SK-N-SH treated with all-trans-retinoic acid at 6 μM for 48 hours (cell line): ENCODE results near the gene RYR1.

Experiments
- ATAC-seq: fragments of 200-7000 bp; cut with Tn5 transposase; 3 replicates; pipeline ENCODE4 v1.9.1; 2020; ENCODE audit warnings: mild to moderate bottlenecking, moderate library complexity
- ARNTL ChIP-seq: fragments of 450-650 bp; formaldehyde crosslinking; IDR thresholded peaks from 2 replicates; pipeline ENCODE4 v1.5.0; 2020; ENCODE audit warnings: low read depth, mild to moderate bottlenecking, moderate library complexity, borderline replicate concordance
- BACH2 ChIP-seq: fragments of 250-450 bp; sonication (Bioruptor Pico); IDR thresholded peaks from 2 replicates; pipeline ENCODE4 v1.9.0; 2021; ENCODE audit warnings: mild to moderate bottlenecking, borderline replicate concordance
- CSDC2 ChIP-seq: fragments of 250-450 bp; sonication (Bioruptor Pico); IDR thresholded peaks from 2 replicates; pipeline ENCODE4 v1.5.0; 2020; ENCODE audit warnings: mild to moderate bottlenecking, moderate library complexity
- ESRRG ChIP-seq: fragments of 250-450 bp; sonication (Bioruptor Pico); IDR thresholded peaks from 2 replicates; pipeline ENCODE4 v1.6.1; 2021; ENCODE audit warnings: mild to moderate bottlenecking
- GLIS3 ChIP-seq: fragments of 250-450 bp; sonication (Bioruptor Pico); IDR thresholded peaks from 2 replicates; pipeline ENCODE4 v1.5.0; 2020; ENCODE audit warnings: mild to moderate bottlenecking, moderate library complexity
- ISL1 ChIP-seq: fragments of 250-450 bp; sonication (Bioruptor Pico); IDR thresholded peaks from 2 replicates; pipeline ENCODE4 v2.1.2; 2022; ENCODE audit warnings: mild to moderate bottlenecking, moderate library complexity
- OSR1 ChIP-seq: fragments of 250-450 bp; sonication (Bioruptor Pico); IDR thresholded peaks from 2 replicates; pipeline ENCODE4 v1.8.0; 2022; ENCODE audit warnings: moderate library complexity, mild to moderate bottlenecking, inconsistent platforms
- PPARA ChIP-seq: fragments of 250-450 bp; sonication (Bioruptor Pico); IDR thresholded peaks from 2 replicates; pipeline ENCODE4 v1.5.0; 2020; ENCODE audit warnings: mild to moderate bottlenecking, borderline replicate concordance
- RARB ChIP-seq: fragments of 250-450 bp; sonication (Bioruptor Pico); IDR thresholded peaks from 2 replicates; pipeline ENCODE4 v1.8.0; 2021; ENCODE audit warnings: mild to moderate bottlenecking, moderate library complexity
- SNAI2 ChIP-seq: fragments of 250-450 bp; sonication (Bioruptor Pico); IDR thresholded peaks from 2 replicates; pipeline ENCODE4 v1.5.0; 2020; ENCODE audit warnings: mild to moderate bottlenecking, moderate library complexity
- TCF4 ChIP-seq: fragments of 250-450 bp; sonication (Bioruptor Pico); IDR thresholded peaks from 2 replicates; pipeline ENCODE4 v1.8.0; 2021; ENCODE audit warnings: mild to moderate bottlenecking, moderate library complexity, borderline replicate concordance
- TOX ChIP-seq: fragments of 250-450 bp; sonication (Bioruptor Pico); IDR thresholded peaks from 2 replicates; pipeline ENCODE4 v1.8.0; 2021; ENCODE audit warnings: mild to moderate bottlenecking, moderate library complexity, borderline replicate concordance
- ZC3H10 ChIP-seq: fragments of 250-450 bp; sonication (Bioruptor Pico); IDR thresholded peaks from 2 replicates; pipeline ENCODE4 v1.5.1; 2021; ENCODE audit warnings: mild to moderate bottlenecking, moderate library complexity
- ZFP3 ChIP-seq: fragments of 250-450 bp; sonication (Bioruptor Pico); IDR thresholded peaks from 2 replicates; pipeline ENCODE4 v1.5.0; 2020; ENCODE audit warnings: mild to moderate bottlenecking, moderate library complexity
- ZFP30 ChIP-seq: fragments of 450-650 bp; formaldehyde crosslinking; IDR thresholded peaks from 2 replicates; pipeline ENCODE4 v1.5.0; 2022; ENCODE audit warnings: mild to moderate bottlenecking, moderate library complexity
- ZNF565 ChIP-seq: fragments of 450-650 bp; formaldehyde crosslinking; conservative IDR thresholded peaks from 2 replicates; pipeline ENCODE4 v1.5.0; 2020; ENCODE audit warnings: low read depth, mild to moderate bottlenecking, moderate library complexity
- ZNF70 ChIP-seq: fragments of 450-650 bp; formaldehyde crosslinking; IDR thresholded peaks from 2 replicates; pipeline ENCODE4 v1.5.0; 2020; ENCODE audit warnings: mild to moderate bottlenecking, moderate library complexity
- ZNF8 ChIP-seq: fragments of 450-650 bp; formaldehyde crosslinking; IDR thresholded peaks from 2 replicates; pipeline ENCODE4 v1.5.0; 2020; ENCODE audit warnings: mild to moderate bottlenecking, moderate library complexity
- TF ChIP-seq, protein P1 (sequence below): fragments of 250-450 bp; sonication (Bioruptor Pico); IDR thresholded peaks from 2 replicates; pipeline ENCODE4 v1.5.1; 2021; ENCODE audit warnings: mild to moderate bottlenecking, moderate library complexity
- TF ChIP-seq, protein P2 (sequence below): fragments of 250-450 bp; sonication (Bioruptor Pico); IDR thresholded peaks from 2 replicates; pipeline ENCODE4 v1.5.0; 2020; ENCODE audit warnings: mild to moderate bottlenecking, moderate library complexity
- TF ChIP-seq, protein P3 (sequence below): fragments of 250-450 bp; sonication (Bioruptor Pico); IDR thresholded peaks from 2 replicates; pipeline ENCODE4 v1.5.1; 2020; ENCODE audit warnings: low read depth, mild to moderate bottlenecking, moderate library complexity
- TF ChIP-seq, protein P4 (sequence below): fragments of 250-450 bp; sonication (Bioruptor Pico); IDR thresholded peaks from 2 replicates; pipeline ENCODE4 v1.8.0; 2021; ENCODE audit warnings: low read depth, mild to moderate bottlenecking, moderate library complexity, borderline replicate concordance

RYR1 gene

DNA sequence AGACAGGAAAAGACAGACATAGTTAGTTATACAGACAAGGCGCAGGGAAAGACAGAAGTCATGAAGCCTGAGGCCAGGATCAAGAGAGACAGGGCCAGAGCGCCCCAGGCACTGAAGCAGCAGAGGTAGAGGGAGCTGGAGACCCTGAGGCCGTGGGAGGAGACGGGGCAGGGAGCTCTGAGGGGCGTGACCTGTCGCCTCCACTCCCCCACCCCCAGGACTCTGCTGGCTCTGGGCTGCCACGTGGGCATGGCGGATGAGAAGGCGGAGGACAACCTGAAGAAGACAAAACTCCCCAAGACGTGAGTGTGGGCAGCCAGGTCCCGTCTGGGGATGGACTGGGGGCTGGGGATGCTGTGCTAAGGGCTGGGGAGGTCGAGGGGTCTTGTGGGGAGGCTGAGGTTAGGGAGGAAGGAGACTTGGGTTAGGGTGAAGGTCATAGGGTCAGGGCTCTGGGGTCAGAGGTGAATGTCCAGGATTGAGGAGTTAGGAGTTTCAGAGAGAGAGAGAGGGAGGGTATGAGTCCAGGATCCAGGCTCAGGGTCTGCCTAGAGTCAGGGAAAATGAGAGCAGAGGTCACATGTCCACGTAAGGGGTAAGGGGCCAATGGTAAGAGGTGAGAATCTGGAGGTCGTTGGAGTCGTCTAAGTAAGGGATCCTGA lies 31.1 kb downstream of the RYR1 start:
- TF ChIP-seq, protein P1, sequence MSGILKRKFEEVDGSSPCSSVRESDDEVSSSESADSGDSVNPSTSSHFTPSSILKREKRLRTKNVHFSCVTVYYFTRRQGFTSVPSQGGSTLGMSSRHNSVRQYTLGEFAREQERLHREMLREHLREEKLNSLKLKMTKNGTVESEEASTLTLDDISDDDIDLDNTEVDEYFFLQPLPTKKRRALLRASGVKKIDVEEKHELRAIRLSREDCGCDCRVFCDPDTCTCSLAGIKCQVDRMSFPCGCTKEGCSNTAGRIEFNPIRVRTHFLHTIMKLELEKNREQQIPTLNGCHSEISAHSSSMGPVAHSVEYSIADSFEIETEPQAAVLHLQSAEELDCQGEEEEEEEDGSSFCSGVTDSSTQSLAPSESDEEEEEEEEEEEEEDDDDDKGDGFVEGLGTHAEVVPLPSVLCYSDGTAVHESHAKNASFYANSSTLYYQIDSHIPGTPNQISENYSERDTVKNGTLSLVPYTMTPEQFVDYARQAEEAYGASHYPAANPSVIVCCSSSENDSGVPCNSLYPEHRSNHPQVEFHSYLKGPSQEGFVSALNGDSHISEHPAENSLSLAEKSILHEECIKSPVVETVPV (CRISPR knock-in tag), result no peak
- TF ChIP-seq TCF4 (CRISPR knock-in tag) (no peak), ZC3H10 (no peak), ESRRG (CRISPR knock-in tag) (no peak), ZNF8 (no peak), ZNF70 (CRISPR knock-in tag) (no peak), ZFP3 (CRISPR knock-in tag) (no peak), CSDC2 (CRISPR knock-in tag) (no peak), OSR1 (CRISPR knock-in tag) (no peak), SNAI2 (CRISPR knock-in tag) (no peak), ARNTL (CRISPR knock-in tag) (no peak), RARB (CRISPR knock-in tag) (no peak), ISL1 (CRISPR knock-in tag) (no peak), ZNF565 (CRISPR knock-in tag) (no peak)
- TF ChIP-seq, protein P2, sequence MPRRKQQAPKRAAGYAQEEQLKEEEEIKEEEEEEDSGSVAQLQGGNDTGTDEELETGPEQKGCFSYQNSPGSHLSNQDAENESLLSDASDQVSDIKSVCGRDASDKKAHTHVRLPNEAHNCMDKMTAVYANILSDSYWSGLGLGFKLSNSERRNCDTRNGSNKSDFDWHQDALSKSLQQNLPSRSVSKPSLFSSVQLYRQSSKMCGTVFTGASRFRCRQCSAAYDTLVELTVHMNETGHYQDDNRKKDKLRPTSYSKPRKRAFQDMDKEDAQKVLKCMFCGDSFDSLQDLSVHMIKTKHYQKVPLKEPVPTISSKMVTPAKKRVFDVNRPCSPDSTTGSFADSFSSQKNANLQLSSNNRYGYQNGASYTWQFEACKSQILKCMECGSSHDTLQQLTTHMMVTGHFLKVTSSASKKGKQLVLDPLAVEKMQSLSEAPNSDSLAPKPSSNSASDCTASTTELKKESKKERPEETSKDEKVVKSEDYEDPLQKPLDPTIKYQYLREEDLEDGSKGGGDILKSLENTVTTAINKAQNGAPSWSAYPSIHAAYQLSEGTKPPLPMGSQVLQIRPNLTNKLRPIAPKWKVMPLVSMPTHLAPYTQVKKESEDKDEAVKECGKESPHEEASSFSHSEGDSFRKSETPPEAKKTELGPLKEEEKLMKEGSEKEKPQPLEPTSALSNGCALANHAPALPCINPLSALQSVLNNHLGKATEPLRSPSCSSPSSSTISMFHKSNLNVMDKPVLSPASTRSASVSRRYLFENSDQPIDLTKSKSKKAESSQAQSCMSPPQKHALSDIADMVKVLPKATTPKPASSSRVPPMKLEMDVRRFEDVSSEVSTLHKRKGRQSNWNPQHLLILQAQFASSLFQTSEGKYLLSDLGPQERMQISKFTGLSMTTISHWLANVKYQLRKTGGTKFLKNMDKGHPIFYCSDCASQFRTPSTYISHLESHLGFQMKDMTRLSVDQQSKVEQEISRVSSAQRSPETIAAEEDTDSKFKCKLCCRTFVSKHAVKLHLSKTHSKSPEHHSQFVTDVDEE (CRISPR knock-in tag), result no peak
- TF ChIP-seq, protein P3, sequence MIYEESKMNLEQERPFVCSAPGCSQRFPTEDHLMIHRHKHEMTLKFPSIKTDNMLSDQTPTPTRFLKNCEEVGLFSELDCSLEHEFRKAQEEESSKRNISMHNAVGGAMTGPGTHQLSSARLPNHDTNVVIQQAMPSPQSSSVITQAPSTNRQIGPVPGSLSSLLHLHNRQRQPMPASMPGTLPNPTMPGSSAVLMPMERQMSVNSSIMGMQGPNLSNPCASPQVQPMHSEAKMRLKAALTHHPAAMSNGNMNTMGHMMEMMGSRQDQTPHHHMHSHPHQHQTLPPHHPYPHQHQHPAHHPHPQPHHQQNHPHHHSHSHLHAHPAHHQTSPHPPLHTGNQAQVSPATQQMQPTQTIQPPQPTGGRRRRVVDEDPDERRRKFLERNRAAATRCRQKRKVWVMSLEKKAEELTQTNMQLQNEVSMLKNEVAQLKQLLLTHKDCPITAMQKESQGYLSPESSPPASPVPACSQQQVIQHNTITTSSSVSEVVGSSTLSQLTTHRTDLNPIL (CRISPR knock-in tag), result no peak
- TF ChIP-seq, protein P4, sequence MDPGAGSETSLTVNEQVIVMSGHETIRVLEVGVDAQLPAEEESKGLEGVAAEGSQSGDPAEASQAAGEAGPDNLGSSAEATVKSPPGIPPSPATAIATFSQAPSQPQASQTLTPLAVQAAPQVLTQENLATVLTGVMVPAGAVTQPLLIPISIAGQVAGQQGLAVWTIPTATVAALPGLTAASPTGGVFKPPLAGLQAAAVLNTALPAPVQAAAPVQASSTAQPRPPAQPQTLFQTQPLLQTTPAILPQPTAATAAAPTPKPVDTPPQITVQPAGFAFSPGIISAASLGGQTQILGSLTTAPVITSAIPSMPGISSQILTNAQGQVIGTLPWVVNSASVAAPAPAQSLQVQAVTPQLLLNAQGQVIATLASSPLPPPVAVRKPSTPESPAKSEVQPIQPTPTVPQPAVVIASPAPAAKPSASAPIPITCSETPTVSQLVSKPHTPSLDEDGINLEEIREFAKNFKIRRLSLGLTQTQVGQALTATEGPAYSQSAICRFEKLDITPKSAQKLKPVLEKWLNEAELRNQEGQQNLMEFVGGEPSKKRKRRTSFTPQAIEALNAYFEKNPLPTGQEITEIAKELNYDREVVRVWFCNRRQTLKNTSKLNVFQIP (CRISPR knock-in tag), result no peak
- ATAC-seq, result no peak

DNA sequence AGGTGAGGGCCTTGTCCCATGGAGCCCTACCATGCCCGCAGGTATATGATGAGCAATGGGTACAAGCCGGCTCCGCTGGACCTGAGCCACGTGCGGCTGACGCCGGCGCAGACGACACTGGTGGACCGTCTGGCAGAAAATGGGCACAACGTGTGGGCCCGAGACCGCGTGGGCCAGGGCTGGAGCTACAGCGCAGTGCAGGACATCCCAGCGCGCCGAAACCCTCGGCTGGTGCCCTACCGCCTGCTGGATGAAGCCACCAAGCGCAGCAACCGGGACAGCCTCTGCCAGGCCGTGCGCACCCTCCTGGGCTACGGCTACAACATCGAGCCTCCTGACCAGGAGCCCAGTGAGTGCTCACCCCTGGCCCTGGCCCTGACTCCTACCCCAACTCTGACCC lies 32.6 kb downstream of the RYR1 start:
- ATAC-seq, result no peak
- TF ChIP-seq ZNF70 (CRISPR knock-in tag) (no peak), ESRRG (CRISPR knock-in tag) (no peak), SNAI2 (CRISPR knock-in tag) (no peak)

DNA sequence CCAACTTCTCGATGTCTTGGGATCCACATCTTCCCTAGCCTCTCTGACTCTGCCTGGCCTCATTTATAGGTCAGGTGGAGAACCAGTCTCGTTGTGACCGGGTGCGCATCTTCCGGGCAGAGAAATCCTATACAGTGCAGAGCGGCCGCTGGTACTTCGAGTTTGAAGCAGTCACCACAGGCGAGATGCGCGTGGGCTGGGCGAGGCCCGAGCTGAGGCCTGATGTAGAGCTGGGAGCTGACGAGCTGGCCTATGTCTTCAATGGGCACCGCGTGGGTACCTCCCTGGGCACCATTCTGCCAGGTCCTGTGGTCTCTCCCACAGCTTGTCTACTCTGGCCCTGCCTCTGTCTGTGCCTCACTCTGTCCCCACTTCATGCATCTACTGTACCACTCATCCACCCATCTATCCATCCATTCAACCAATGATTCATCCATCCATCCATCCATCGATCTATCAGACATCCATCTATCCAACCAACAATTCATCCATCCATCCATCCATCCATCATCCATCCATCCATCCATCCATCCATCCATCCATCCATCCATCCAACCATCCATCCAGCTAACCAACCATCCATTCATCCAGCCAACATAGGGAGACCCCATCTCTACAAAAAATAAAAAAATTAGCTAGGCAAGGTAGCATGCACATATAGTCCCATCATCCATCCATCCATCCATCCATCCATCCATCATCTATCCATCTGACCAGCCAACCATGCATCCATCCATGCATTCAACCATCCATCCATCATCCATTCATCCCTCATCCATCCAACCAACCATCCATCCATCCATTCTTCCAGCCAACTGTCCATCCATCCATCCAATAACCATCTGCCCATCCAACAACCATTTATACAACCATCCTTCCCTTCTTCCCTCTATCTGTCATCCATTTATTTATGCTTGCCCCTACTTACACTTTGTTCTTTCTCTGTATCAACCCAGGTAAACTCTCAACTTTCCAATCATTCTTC lies 34.3 kb downstream of the RYR1 start:
- TF ChIP-seq ISL1 (CRISPR knock-in tag), result no peak
- TF ChIP-seq OSR1 (CRISPR knock-in tag), result no peak
- TF ChIP-seq ZNF8, result no peak
- no peak for ATAC-seq

DNA sequence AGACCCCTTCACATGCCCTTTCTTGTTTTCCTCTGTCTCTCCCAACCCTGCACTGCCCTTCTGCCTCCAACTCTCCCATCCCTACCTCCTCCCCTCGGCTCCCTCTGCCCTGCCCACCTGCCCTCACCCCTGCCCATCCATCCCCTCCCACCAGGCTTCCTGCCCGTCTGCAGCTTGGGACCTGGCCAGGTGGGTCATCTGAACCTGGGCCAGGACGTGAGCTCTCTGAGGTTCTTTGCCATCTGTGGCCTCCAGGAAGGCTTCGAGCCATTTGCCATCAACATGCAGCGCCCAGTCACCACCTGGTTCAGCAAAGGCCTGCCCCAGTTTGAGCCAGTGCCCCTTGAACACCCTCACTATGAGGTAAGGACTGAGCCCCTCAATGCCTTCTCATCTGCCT lies 35.7 kb downstream of the RYR1 start:
- TF ChIP-seq GLIS3 (CRISPR knock-in tag), result no peak
- TF ChIP-seq OSR1 (CRISPR knock-in tag), result no peak
- no peak for TF ChIP-seq ZNF70 (CRISPR knock-in tag)
- no peak for TF ChIP-seq TOX (CRISPR knock-in tag)
- TF ChIP-seq, protein P2 (CRISPR knock-in tag), result no peak
- TF ChIP-seq ESRRG (CRISPR knock-in tag), result no peak
- TF ChIP-seq, protein P3 (CRISPR knock-in tag), result no peak
- no peak for TF ChIP-seq SNAI2 (CRISPR knock-in tag)
- no peak for TF ChIP-seq ZC3H10
- no peak for TF ChIP-seq PPARA (CRISPR knock-in tag)
- TF ChIP-seq ZFP30 (CRISPR knock-in tag), result no peak
- no peak for TF ChIP-seq TCF4 (CRISPR knock-in tag)
- TF ChIP-seq ZFP3 (CRISPR knock-in tag), result no peak
- no peak for TF ChIP-seq RARB (CRISPR knock-in tag)
- TF ChIP-seq BACH2, result no peak
- ATAC-seq, result no peak
